ENCODE results near the gene ADAM10. TPM values are rescaled to one million over a fixed set of nuclear protein-coding genes. Genes with fewer than 3 reads are reported as not detected.

ADAM10 gene
- total and polyA plus RNA-seq, 2 of the 8 experiments (the other 6 are each of a cell fraction or from before 2014, with no cell fraction given) = 46.5 to 163 TPM

- no peak for TF ChIP-seq ATF2 (IDR thresholded peaks at IDR 0.05; ENCODE audit: low read length)
These were observed 17.6 kb downstream of the ADAM10 start (continued) for GRCh38 chr15:58731756-58732535.

All from H1 (cell line).